ENCODE results near the gene PPM1B. TPM values are rescaled to one million over a fixed set of nuclear protein-coding genes. Genes with fewer than 3 reads are reported as not detected.
"Not testable (repeated sequence)": the region's sequence is repeated elsewhere in the genome, so short reads cannot be mapped to it uniquely, and the experiment has no call there.

Gene PPM1B
- polyA plus RNA-seq, 3 donors from 2014 or later, result 32.1 to 61.3 (median 40.0) TPM

DNA sequence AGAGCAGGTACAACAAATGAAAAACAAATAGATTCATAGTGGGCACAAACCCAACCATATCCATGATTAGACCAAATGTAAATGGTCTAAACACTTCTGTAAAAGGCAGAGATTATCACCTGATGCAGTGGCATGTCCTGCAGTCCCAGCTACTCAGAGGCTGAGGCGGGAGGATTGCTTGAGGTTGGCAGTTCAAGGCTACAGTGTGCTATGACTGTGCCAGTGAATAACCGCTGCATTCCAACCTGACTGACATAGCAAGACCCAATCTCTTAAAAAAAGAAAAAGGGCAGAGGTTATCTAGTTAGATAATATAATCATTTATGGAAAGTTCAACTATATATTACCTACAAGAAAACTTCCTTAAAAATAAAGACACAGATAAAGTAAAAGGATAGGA is 85.3 kb downstream of the PPM1B start:
- peaks cover 0 to 17% (median 9%) of the 10 kb centered on the region in 3 donors for H3K27me3 Mint-ChIP-seq (ENCODE audit: low read depth in 3 of 3)
- peaks cover 0 to 11% (median 6%) of the 10 kb centered on the region in 6 donors for H3K9me3 Mint-ChIP-seq
- H3K4me3 Mint-ChIP-seq, result no peak overlapping the region
- no peak for DNase-seq
- peaks cover 3 to 12% (median 8%) of the 10 kb centered on the region in 3 donors for H3K36me3 Mint-ChIP-seq
- no peak overlapping the region for H3K27ac Mint-ChIP-seq
- H3K4me1 Mint-ChIP-seq, result no peaks in the 10 kb centered on the region

DNA sequence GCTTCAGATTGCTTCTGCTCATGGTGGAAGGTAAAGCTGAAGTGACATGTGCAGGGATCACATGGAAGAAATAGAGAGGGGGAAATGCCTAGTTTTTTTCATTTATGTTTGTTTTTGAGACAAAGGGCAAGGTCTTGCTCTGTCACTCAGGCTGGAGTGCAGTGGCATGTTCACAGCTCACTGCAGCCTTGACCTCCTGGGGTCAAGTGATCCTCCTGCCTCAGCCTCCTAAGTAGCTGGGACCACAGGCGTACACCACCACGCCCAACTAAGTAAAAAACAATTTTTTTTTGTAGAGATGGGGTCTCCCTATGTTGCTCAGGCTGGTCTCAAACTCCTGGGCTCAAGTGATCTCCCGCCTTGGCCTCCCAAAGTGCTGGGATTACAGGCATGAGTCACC is 87.0 kb downstream of the PPM1B start:
- H3K4me1 Mint-ChIP-seq, DNase-seq, H3K4me3 Mint-ChIP-seq, H3K27ac Mint-ChIP-seq: not testable (repeated sequence)
- H3K36me3 Mint-ChIP-seq, result peaks cover 3 to 12% (median 8%) of the 10 kb centered on the region in 3 donors
- H3K27me3 Mint-ChIP-seq (ENCODE audit: low read depth in 3 of 3), result peaks cover 0 to 18% (median 9%) of the 10 kb centered on the region in 3 donors
- H3K9me3 Mint-ChIP-seq, result peaks cover 0 to 11% (median 6%) of the 10 kb centered on the region in 6 donors

DNA sequence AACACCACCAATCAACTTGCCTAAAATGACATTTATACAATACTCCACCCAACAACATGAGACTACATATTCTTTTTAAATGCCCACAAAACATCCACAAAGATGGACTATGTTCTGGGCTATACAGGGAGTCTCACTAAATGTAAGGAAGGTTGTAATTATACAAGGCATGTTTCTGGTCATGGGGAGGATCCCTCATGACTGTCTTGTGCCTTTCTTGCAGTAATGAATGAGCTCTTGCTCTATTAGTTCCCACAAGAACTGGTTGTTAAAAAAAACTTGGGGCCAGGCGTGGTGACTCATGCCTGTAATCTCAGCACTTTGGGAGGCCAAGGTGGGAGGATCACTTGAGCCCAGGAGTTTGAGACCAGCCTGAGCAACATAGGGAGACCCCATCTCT is 89.1 kb downstream of the PPM1B start:
- not testable (repeated sequence) for H3K4me3 Mint-ChIP-seq, H3K27ac Mint-ChIP-seq, DNase-seq, H3K4me1 Mint-ChIP-seq, H3K36me3 Mint-ChIP-seq, H3K9me3 Mint-ChIP-seq
- peaks cover 0 to 16% (median 5%) of the 10 kb centered on the region in 3 donors for H3K27me3 Mint-ChIP-seq (ENCODE audit: low read depth in 3 of 3)

DNA sequence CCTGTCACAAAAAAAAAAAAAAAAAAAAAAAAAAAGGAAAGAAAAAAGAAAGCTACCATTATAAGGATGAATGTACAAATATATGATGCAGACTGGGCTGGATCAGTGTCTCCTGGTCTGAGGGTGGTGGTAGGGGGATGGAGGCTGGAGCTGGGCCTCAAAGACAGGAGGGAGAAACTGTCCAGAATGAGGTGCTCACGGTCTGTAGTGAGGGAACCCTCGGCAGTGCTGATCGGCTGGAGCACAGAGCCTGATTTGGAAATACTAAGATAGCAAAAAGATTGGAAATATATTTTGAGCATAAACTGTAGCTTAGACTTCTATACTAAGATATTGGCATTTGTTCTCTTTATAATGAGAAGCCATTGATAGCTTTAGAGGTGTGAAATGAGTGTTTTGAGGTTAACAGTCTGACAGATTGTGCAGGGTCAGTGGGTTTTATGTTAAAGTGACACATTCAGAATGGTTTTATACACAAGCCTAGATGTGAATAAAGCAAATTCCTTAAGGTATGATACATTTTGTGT is 98.7 kb downstream of the PPM1B start:
- H3K36me3 Mint-ChIP-seq, result no peaks in the 10 kb centered on the region
- DNase-seq, result no peak
- no peaks in the 10 kb centered on the region for H3K9me3 Mint-ChIP-seq
- H3K4me1 Mint-ChIP-seq, result peaks cover 2 to 8% of the 10 kb centered on the region in 2 donors
- no peak overlapping the region for H3K4me3 Mint-ChIP-seq
- peaks cover 3 to 4% (median 3%) of the 10 kb centered on the region in 3 donors for H3K27me3 Mint-ChIP-seq (ENCODE audit: low read depth in 3 of 3)
- no peak overlapping the region for H3K27ac Mint-ChIP-seq

DNA sequence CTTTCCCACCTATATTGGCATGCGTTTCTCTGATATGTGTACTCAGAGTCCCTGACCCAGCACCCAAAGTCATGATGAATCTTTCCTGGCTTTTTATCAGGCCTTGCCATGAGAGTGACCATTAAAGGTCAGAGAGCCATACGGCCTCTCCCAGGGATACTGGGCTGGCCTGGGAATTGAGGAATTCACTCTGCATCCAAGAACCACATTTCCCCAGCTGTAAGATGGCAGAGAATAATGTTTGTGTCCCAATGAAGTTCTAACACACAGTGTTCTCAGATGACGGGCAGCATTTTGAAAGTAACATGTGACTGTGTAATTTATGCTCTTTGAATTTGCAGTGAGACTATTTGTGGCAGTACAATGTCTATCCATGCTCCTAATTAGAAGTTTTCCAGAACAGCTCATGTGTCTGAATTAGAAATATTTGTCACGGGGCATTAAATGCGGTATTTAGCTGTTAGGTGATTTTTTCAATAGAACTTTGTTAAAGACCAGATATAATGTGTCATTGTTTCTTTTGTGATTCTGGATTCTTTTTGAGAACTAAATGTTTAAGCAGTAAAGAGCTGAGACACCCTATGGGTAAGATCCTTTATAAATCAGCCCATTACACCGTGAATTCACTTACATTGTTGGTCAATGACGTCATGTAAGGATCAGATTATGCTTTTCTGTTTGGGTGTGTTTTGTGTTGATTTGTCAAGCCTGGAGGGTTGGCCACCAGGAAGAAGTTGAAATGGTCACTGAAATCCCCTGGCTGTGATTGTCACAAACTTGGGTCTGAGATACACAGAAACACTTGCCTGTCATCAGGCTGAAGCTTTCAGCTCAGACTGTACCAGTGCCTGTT is 99.3 kb downstream of the PPM1B start:
- H3K27me3 Mint-ChIP-seq (ENCODE audit: low read depth in 3 of 3), result peaks cover 3 to 6% (median 3%) of the 10 kb centered on the region in 3 donors
- peaks cover 2 to 8% of the 10 kb centered on the region in 2 donors for H3K4me1 Mint-ChIP-seq
- H3K9me3 Mint-ChIP-seq, result no peaks in the 10 kb centered on the region
- no peak for DNase-seq
- H3K36me3 Mint-ChIP-seq, result no peaks in the 10 kb centered on the region
- H3K27ac Mint-ChIP-seq, result no peak overlapping the region
- no peak overlapping the region for H3K4me3 Mint-ChIP-seq

DNA sequence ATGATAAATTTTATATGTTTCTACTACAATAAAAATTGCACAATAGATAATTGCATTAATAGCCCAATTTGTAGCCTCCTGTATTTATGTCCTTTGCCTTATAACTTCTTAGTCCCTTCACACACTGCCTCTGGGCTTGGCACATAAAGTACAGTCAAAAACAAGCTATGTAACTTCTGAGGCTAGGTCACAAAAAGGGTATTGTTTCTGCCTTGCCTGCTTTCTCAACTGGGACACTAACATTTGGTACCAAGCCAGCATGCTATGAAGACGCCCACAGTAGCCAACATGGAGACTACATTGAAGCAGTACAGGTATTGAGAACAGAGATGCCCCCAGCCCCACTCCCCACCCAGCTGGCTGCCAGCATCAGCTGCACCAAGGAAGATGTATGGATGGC is 101.2 kb downstream of the PPM1B start:
- Mint-ChIP-seq H3K9me3 (no peaks in the 10 kb centered on the region), H3K27ac (no peak overlapping the region), H3K4me1 (peaks cover 2 to 8% of the 10 kb centered on the region in 2 donors), H3K27me3 (ENCODE audit: low read depth in 3 of 3) (peaks cover 0 to 3% (median 2%) of the 10 kb centered on the region in 3 donors), H3K4me3 (no peak overlapping the region), H3K36me3 (no peaks in the 10 kb centered on the region)
- no peak for DNase-seq

DNA sequence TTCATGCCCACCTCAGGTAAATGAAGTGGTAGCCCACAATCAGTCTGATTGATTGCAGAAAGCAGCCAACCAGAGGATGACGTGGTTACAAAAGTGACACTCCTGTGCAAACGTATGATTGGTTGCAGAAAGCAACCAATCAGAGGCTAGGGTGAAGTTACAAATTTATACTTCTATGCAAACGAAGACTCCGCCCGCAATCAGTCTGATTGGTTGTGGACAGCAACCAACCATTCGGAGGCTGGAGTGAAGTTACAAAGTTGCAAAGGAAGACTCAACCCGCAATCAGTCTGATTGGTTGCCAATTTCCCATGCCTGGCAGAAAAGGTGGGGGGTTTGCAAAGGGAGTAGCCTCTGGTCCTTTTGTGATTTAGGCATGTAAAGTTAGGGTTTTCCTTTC is 102.6 kb downstream of the PPM1B start:
- Mint-ChIP-seq H3K36me3 (no peaks in the 10 kb centered on the region), H3K27me3 (ENCODE audit: low read depth in 3 of 3) (peaks cover 0 to 3% (median 2%) of the 10 kb centered on the region in 3 donors), H3K4me1 (peaks cover 2 to 8% of the 10 kb centered on the region in 2 donors), H3K27ac (no peak overlapping the region), H3K4me3 (no peak overlapping the region), H3K9me3 (no peaks in the 10 kb centered on the region)
- no peak for DNase-seq

DNA sequence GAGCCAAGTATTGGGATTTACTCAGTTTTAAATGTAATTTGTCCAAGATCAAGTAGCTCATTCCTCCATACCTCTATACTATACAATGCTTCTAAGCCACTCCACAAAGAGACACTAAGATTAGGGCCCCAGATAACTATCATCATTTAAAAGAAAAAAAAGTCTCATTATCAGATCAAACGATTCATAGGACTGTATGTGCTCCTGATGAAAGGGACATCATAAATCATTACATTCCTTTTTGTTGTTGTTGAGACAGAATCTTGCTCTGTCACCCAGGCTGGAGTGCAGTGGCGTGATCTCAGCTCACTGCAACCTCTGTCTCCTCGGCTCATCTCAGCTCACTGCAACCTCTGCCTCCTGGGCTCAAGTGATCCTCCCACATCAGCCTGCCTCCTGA is 104.4 kb downstream of the PPM1B start:
- Mint-ChIP-seq H3K4me1 (no peaks in the 10 kb centered on the region), H3K27me3 (ENCODE audit: low read depth in 3 of 3) (peaks cover 0 to 3% (median 2%) of the 10 kb centered on the region in 3 donors), H3K36me3 (no peaks in the 10 kb centered on the region), H3K27ac (no peak overlapping the region), H3K9me3 (no peaks in the 10 kb centered on the region), H3K4me3 (no peak overlapping the region)
- no peak for DNase-seq

DNA sequence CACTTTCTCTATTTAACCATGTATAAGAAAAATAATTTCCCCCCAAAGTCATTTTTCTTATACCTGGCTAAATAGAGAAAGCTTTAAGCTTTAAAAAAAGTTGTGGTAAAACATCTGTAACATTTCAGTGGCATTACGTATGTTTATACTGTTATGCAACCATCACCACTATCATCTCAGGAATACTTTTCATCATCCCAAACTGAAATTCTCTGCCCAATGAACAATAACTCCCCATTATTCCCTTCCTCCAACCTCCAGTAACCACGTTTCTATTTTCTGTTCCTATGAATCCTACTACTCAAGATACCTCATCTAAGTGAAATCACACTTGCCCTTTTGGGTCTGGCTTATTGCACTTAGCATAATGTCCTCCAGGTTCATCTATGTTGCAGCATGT is 104.9 kb downstream of the PPM1B start:
- Mint-ChIP-seq H3K27ac (no peak overlapping the region), H3K36me3 (no peaks in the 10 kb centered on the region)

DNA sequence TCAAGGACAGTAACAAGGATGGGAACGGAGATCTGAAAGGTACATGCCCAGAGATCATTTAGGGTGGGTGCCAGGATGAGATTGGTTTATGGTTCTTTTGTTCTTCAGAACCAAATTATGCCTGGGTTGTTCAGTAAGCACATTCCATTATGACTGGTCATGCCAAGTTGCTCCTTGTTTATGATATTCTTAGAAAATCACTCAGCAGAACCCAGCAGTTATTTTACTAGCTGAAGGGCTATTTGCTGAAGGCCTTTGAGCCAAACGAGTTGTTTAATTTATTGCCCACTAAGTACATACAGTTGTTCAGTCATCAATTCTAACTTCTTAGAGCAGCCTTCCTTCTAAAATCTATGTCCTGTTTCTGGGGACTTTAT is 107.2 kb downstream of the PPM1B start:
- DNase-seq, result no peak
- no peaks in the 10 kb centered on the region for H3K36me3 Mint-ChIP-seq
- H3K27me3 Mint-ChIP-seq (ENCODE audit: low read depth in 3 of 3), result peaks cover 0 to 2% (median 1%) of the 10 kb centered on the region in 3 donors
- H3K9me3 Mint-ChIP-seq, result no peaks in the 10 kb centered on the region
- H3K4me3 Mint-ChIP-seq, result no peak overlapping the region
- no peaks in the 10 kb centered on the region for H3K4me1 Mint-ChIP-seq
- no peak overlapping the region for H3K27ac Mint-ChIP-seq

More for the DNA sequence above, 104.9 kb downstream of the PPM1B start:
- DNase-seq, result no peak
- Mint-ChIP-seq H3K4me1 (no peaks in the 10 kb centered on the region), H3K4me3 (no peak overlapping the region), H3K9me3 (no peaks in the 10 kb centered on the region), H3K27me3 (ENCODE audit: low read depth in 3 of 3) (peaks cover 0 to 3% (median 2%) of the 10 kb centered on the region in 3 donors)

DNA sequence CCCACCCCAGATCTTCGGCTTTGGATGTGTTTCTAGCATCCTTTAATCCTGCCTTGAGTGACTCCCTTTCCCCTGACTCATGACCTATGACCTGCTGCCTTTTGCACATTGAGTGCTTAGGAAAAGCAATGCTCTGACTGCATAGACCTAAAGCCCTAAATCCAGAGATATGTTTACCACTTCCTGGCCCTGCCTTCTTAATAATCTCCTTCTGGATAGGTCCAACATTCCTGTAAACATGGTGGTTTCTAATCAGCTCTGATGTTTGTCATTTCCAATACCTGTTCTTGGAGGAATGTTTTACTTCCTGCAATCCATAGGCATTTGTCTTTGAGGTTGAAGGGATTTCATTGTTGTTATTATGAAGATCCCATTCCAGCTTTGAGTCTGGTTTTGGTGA is 108.9 kb downstream of the PPM1B start:
- no peaks in the 10 kb centered on the region for H3K9me3 Mint-ChIP-seq
- DNase-seq, result no peak
- H3K4me1 Mint-ChIP-seq, result no peaks in the 10 kb centered on the region
- no peak overlapping the region for H3K27ac Mint-ChIP-seq
- peaks cover 0 to 2% (median under 1%) of the 10 kb centered on the region in 3 donors for H3K27me3 Mint-ChIP-seq (ENCODE audit: low read depth in 3 of 3)
- H3K4me3 Mint-ChIP-seq, result no peak overlapping the region
- H3K36me3 Mint-ChIP-seq, result peaks cover 0 to 4% (median 0%) of the 10 kb centered on the region in 3 donors

DNA sequence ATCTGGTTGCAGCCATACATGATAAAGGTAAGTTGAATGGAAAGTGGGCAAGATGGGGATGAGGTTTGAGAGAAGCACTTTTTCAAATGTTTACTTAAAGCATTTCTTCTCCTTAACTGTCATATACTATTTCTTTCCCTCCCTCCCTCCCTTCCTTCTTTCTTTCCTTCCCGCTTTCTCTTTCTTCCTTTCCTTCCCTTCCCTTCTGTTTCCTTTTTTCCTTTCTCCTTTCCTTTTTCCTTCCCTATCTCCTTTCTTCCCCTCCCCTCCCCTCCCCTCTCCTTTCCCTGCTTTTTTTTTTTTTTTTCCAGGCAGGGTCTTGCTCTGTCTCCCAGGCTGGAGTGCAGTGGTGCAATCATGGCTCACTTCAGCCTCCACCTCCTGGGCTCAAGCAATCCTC is 112.2 kb downstream of the PPM1B start:
- peaks cover 0 to 8% (median 0%) of the 10 kb centered on the region in 3 donors for H3K36me3 Mint-ChIP-seq
- H3K4me1 Mint-ChIP-seq, result no peaks in the 10 kb centered on the region
- peaks cover 0 to 2% (median 0%) of the 10 kb centered on the region in 3 donors for H3K27me3 Mint-ChIP-seq (ENCODE audit: low read depth in 3 of 3)
- H3K9me3 Mint-ChIP-seq, result no peaks in the 10 kb centered on the region
- DNase-seq, result no peak
- H3K4me3 Mint-ChIP-seq, result no peak overlapping the region
- H3K27ac Mint-ChIP-seq, result no peak overlapping the region

All from immature natural killer cell (primary cell).